Calu3 (cell line): ENCODE measurements around the gene SPOCK1. TPM values are rescaled to one million over a fixed set of nuclear protein-coding genes. Genes with fewer than 3 reads are reported as not detected.
A peak's percentile ranks its signal among the peaks of the same experiment; 100 is the strongest.

ENCODE experiments used
- BruUV-seq: library from RNA; stranded (reverse); fragments of 400-500 nt; replicated peaks from 2 replicates; lab custom pipeline; 2021; lab: Mats Ljungman, UMichigan
- CTCF ChIA-PET: fragments of 300-600 bp; sonication (Branson Sonifier 250); formaldehyde crosslinking; loops from one replicate; lab custom pipeline; 2022; ENCODE audit warnings: antibody characterized with exemption; lab: Charles Lee
- DNase-seq: peaks from one replicate; pipeline ENCODE4 v3.0.0; 2022
- H3K27ac Mint-ChIP-seq: one replicate; pipeline ENCODE4 v1.8.0; 2022; ENCODE audit warnings: mixed read lengths; ENCODE audit not compliant: unreplicated experiment
- H3K27me3 Mint-ChIP-seq: one replicate; pipeline ENCODE4 v1.8.0; 2022; ENCODE audit warnings: mixed read lengths; ENCODE audit not compliant: unreplicated experiment
- H3K36me3 Mint-ChIP-seq: one replicate; pipeline ENCODE4 v1.8.0; 2022; ENCODE audit warnings: mild to moderate bottlenecking, moderate library complexity, mixed read lengths; ENCODE audit not compliant: insufficient read depth, unreplicated experiment
- H3K4me1 Mint-ChIP-seq: one replicate; pipeline ENCODE4 v1.8.0; 2022; ENCODE audit warnings: mild to moderate bottlenecking, low read depth, mixed read lengths; ENCODE audit not compliant: unreplicated experiment
- H3K4me3 Mint-ChIP-seq: one replicate; pipeline ENCODE4 v1.8.0; 2022; ENCODE audit warnings: mild to moderate bottlenecking, low read depth, moderate library complexity, mixed read lengths; ENCODE audit not compliant: unreplicated experiment
- H3K9me3 Mint-ChIP-seq: one replicate; pipeline ENCODE4 v1.8.0; 2022; ENCODE audit warnings: low read depth, mixed read lengths; ENCODE audit not compliant: unreplicated experiment
- CTCF ChIP-seq: fragments of 200-600 bp; IDR thresholded peaks from one replicate; pipeline ENCODE4 v1.8.0; 2022; ENCODE audit warnings: antibody characterized with exemption; ENCODE audit not compliant: unreplicated experiment
- intact Hi-C: fragments of 100-400 bp; cut with micrococcal nuclease; formaldehyde crosslinking; loops from one replicate; pipeline ENCODE4 v1.10.0; 2022; ENCODE audit not compliant: unreplicated experiment
- total RNA-seq: library from RNA; stranded (reverse); gene quantifications from 2 replicates; pipeline ENCODE4 v1.2.3, GENCODE V29; 2022

Gene SPOCK1
- total RNA-seq, 1 experiment from 2014 or later = 3.2 TPM

- CTCF ChIA-PET = no interaction called here
- intact Hi-C loops = no loop called here
- no peak for TF ChIP-seq CTCF
- Mint-ChIP-seq H3K27ac (no peak overlapping the region), H3K27me3 (peaks cover 13% of the 10 kb centered on the region), H3K4me3 (no peak overlapping the region), H3K9me3 (no peaks in the 10 kb centered on the region), H3K36me3 (no peaks in the 10 kb centered on the region), H3K4me1 (peaks cover 2% of the 10 kb centered on the region)
- no TSS peak for BruUV-seq
- DNase-seq = no peak
These were observed 413.9 kb downstream of the SPOCK1 start for GRCh38 chr5:137085206-137085605.

- intact Hi-C loops = no loop called here
- BruUV-seq = no TSS peak
- Mint-ChIP-seq H3K27ac (no peak overlapping the region), H3K4me1 (peaks cover 14% of the 10 kb centered on the region), H3K4me3 (no peak overlapping the region), H3K9me3 (no peaks in the 10 kb centered on the region), H3K36me3 (no peaks in the 10 kb centered on the region), H3K27me3 (peaks cover 13% of the 10 kb centered on the region)
- TF ChIP-seq CTCF = no peak
- DNase-seq = no peak
- CTCF ChIA-PET = no interaction called here
These were observed 415.1 kb downstream of the SPOCK1 start for GRCh38 chr5:137084016-137084415.

GRCh38 chr5:137082951-137083350 lies 416.2 kb downstream of the SPOCK1 start:
- CTCF ChIA-PET = no interaction called here
- H3K27ac Mint-ChIP-seq = no peak overlapping the region

GRCh38 chr5:137078171-137078665 lies 420.9 kb downstream of the SPOCK1 start:
- no TSS peak for BruUV-seq
- Mint-ChIP-seq H3K27ac (peak overlapping the region; percentile 43), H3K4me3 (peak overlapping the region; percentile 4), H3K27me3 (no peaks in the 10 kb centered on the region), H3K9me3 (no peaks in the 10 kb centered on the region), H3K36me3 (peaks cover 6% of the 10 kb centered on the region), H3K4me1 (peaks cover 41% of the 10 kb centered on the region)
- peak; percentile 77 for DNase-seq
- intact Hi-C loops = loop anchor here (10.0 kb wide), 2 partner anchors 247 to 427 kb away; no protein-coding TSS in a partner anchor
- TF ChIP-seq CTCF = no peak
- CTCF ChIA-PET = interaction anchor here (0.5 to 1.9 kb wide), 5 partner anchors 9 to 397 kb away, joined by 3 to 5 read pairs (median 5); no protein-coding TSS in a partner anchor

More at GRCh38 chr5:137082951-137083350, 416.2 kb downstream of the SPOCK1 start:
- H3K36me3 Mint-ChIP-seq = peaks cover under 1% of the 10 kb centered on the region
- no peak for TF ChIP-seq CTCF
- H3K27me3 Mint-ChIP-seq = peaks cover 13% of the 10 kb centered on the region
- DNase-seq = no peak
- no TSS peak for BruUV-seq
- H3K9me3 Mint-ChIP-seq = no peaks in the 10 kb centered on the region
- peaks cover 25% of the 10 kb centered on the region for H3K4me1 Mint-ChIP-seq
- intact Hi-C loops = no loop called here
- H3K4me3 Mint-ChIP-seq = no peak overlapping the region
